GM20000 (cell line): Measurements from ENCODE around the gene TXNRD1.

Experiments
- DNase-seq: peaks from one replicate; pipeline ENCODE4 v3.0.0; 2012; ENCODE audit warnings: low spot score
- CTCF ChIP-seq: IDR thresholded peaks from 2 replicates; pipeline ENCODE4 v1.5.1; 2012; ENCODE audit warnings: mild to moderate bottlenecking, control low read depth; ENCODE audit errors: extremely low read depth, missing control alignments

Gene TXNRD1

GRCh38 chr12:104215638-104216297, at the start of gene TXNRD1:
TSS of gene TXNRD1 (plus strand) at chr12:104215779. CDS start at chr12:104215803, 24 bp downstream.
- TF ChIP-seq CTCF: peak; percentile 81
- DNase-seq: peak; percentile 91

GRCh38 chr12:104165801-104166200, 49.8 kb upstream of the TXNRD1 start:
- no peak for DNase-seq
- TF ChIP-seq CTCF: no peak

- no peak for TF ChIP-seq CTCF
- no peak for DNase-seq
Observed at GRCh38 chr12:104166465-104166864, 49.1 kb upstream of the TXNRD1 start.

- no peak for DNase-seq
- TF ChIP-seq CTCF: no peak
Observed at GRCh38 chr12:104167519-104168458, 47.8 kb upstream of the TXNRD1 start.

- TF ChIP-seq CTCF: no peak
Observed at GRCh38 chr12:104168596-104168995, 47.0 kb upstream of the TXNRD1 start.

GRCh38 chr12:104171785-104172569, 43.6 kb upstream of the TXNRD1 start:
- TF ChIP-seq CTCF: no peak
- no peak for DNase-seq

More at GRCh38 chr12:104168596-104168995, 47.0 kb upstream of the TXNRD1 start:
- no peak for DNase-seq
